WTC11 (cell line): ENCODE results near the gene AKT1.

ENCODE experiments used
- JUN ChIP-seq: sonication (generic); formaldehyde crosslinking; IDR thresholded peaks from 2 replicates; pipeline ENCODE4 v1.8.0; 2023; ENCODE audit warnings: mild to moderate bottlenecking, missing genetic modification reagents
- KAT7 ChIP-seq: sonication (generic); formaldehyde crosslinking; IDR thresholded peaks from 2 replicates; pipeline ENCODE4 v1.8.1; 2023; ENCODE audit warnings: missing genetic modification reagents, mild to moderate bottlenecking, borderline replicate concordance
- MAX ChIP-seq: sonication (generic); formaldehyde crosslinking; IDR thresholded peaks from 2 replicates; pipeline ENCODE4 v1.8.0; 2022; ENCODE audit warnings: mild to moderate bottlenecking, missing genetic modification reagents
- NFE2L1 ChIP-seq: sonication (generic); formaldehyde crosslinking; IDR thresholded peaks from 2 replicates; pipeline ENCODE4 v1.8.1; 2023; ENCODE audit warnings: missing genetic modification reagents
- NR1H2 ChIP-seq: sonication (generic); formaldehyde crosslinking; IDR thresholded peaks from 2 replicates; pipeline ENCODE4 v1.9.0; 2021; ENCODE audit warnings: mild to moderate bottlenecking, moderate library complexity, missing genetic modification reagents
- SP1 ChIP-seq: sonication (generic); formaldehyde crosslinking; conservative IDR thresholded peaks from 2 replicates; pipeline ENCODE4 v1.8.1; 2022; ENCODE audit warnings: missing genetic modification reagents
- TCF7 ChIP-seq: sonication (generic); formaldehyde crosslinking; IDR thresholded peaks from 2 replicates; pipeline ENCODE4 v1.8.0; 2022; ENCODE audit warnings: mild to moderate bottlenecking, low read depth, missing genetic modification reagents, moderate library complexity
- TEAD4 ChIP-seq: sonication (generic); formaldehyde crosslinking; IDR thresholded peaks from 2 replicates; pipeline ENCODE4 v1.8.0; 2022; ENCODE audit warnings: mild to moderate bottlenecking, missing genetic modification reagents
- USF2 ChIP-seq: sonication (generic); formaldehyde crosslinking; IDR thresholded peaks from 2 replicates; pipeline ENCODE4 v1.8.1; 2023; ENCODE audit warnings: mild to moderate bottlenecking, missing genetic modification reagents, moderate library complexity
- ZNF219 ChIP-seq: sonication (generic); formaldehyde crosslinking; IDR thresholded peaks from 2 replicates; pipeline ENCODE4 v1.8.0; 2023; ENCODE audit warnings: missing genetic modification reagents, mild to moderate bottlenecking, borderline replicate concordance
- TF ChIP-seq, protein P1 (sequence below): fragments of 200-600 bp; IDR thresholded peaks from 2 replicates; pipeline ENCODE4 v1.8.0; 2022; ENCODE audit warnings: antibody characterized with exemption

GRCh38 chr14:104776481-104776880 is 19.1 kb downstream of the AKT1 start:
- TF ChIP-seq TCF7 (CRISPR knock-in tag) (no peak), NR1H2 (CRISPR knock-in tag) (no peak), USF2 (no peak), JUN (CRISPR knock-in tag) (no peak), MAX (no peak), NFE2L1 (CRISPR knock-in tag) (no peak), SP1 (no peak), ZNF219 (CRISPR knock-in tag) (no peak), KAT7 (CRISPR knock-in tag) (no peak), TEAD4 (no peak)
- TF ChIP-seq, protein P1, sequence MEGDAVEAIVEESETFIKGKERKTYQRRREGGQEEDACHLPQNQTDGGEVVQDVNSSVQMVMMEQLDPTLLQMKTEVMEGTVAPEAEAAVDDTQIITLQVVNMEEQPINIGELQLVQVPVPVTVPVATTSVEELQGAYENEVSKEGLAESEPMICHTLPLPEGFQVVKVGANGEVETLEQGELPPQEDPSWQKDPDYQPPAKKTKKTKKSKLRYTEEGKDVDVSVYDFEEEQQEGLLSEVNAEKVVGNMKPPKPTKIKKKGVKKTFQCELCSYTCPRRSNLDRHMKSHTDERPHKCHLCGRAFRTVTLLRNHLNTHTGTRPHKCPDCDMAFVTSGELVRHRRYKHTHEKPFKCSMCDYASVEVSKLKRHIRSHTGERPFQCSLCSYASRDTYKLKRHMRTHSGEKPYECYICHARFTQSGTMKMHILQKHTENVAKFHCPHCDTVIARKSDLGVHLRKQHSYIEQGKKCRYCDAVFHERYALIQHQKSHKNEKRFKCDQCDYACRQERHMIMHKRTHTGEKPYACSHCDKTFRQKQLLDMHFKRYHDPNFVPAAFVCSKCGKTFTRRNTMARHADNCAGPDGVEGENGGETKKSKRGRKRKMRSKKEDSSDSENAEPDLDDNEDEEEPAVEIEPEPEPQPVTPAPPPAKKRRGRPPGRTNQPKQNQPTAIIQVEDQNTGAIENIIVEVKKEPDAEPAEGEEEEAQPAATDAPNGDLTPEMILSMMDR = no peak
